Dermis microvascular lymphatic vessel endothelial cell (primary cell): ENCODE data around the gene PSRC1. TPM values are rescaled to one million over a fixed set of nuclear protein-coding genes. Genes with fewer than 3 reads are reported as not detected.

Experiments
- DNase-seq, 2 donors: peaks; one replicate each; pipeline versions ENCODE4 v3.0.0 to v3.0.0-alpha.2; 2010; ENCODE audit warnings: low read depth in 2 of 2
- total RNA-seq: library from RNA; depleted of rRNA; stranded (reverse); fragments of >200 nt; gene quantifications from 2 replicates; pipeline ENCODE4 v1.2.1, GENCODE V29; 2014

PSRC1 gene
- total RNA-seq, 1 donor from 2014 or later, result 4.5 TPM

- no peak for DNase-seq
These were observed 10.7 kb downstream of the PSRC1 start for GRCh38 chr1:109272021-109272799.

- no peak for DNase-seq
These were observed 11.5 kb downstream of the PSRC1 start for GRCh38 chr1:109271458-109271857.

- DNase-seq, result no peak
These were observed 12.2 kb downstream of the PSRC1 start for GRCh38 chr1:109270623-109271317.

- no peak for DNase-seq
These were observed 12.8 kb downstream of the PSRC1 start for GRCh38 chr1:109269981-109270622.

GRCh38 chr1:109269212-109269980 is 13.5 kb downstream of the PSRC1 start:
- no peak for DNase-seq

- DNase-seq, result no peak
These were observed 14.3 kb downstream of the PSRC1 start for GRCh38 chr1:109268431-109269211.

- DNase-seq, result no peak
These were observed 15.1 kb downstream of the PSRC1 start for GRCh38 chr1:109267743-109268300.

GRCh38 chr1:109266965-109267364 is 16.0 kb downstream of the PSRC1 start:
- no peak for DNase-seq

- DNase-seq, result no peak
These were observed 17.1 kb downstream of the PSRC1 start for GRCh38 chr1:109265741-109266330.

- no peak for DNase-seq
These were observed 17.9 kb downstream of the PSRC1 start for GRCh38 chr1:109265016-109265415.

GRCh38 chr1:109264379-109264755 is 18.6 kb downstream of the PSRC1 start:
- no peak for DNase-seq

GRCh38 chr1:109263597-109264378 is 19.2 kb downstream of the PSRC1 start:
- DNase-seq, result peak; percentile 90 to 91

GRCh38 chr1:109263234-109263596 is 19.7 kb downstream of the PSRC1 start:
- no peak for DNase-seq

GRCh38 chr1:109262231-109263055 is 20.5 kb downstream of the PSRC1 start:
- DNase-seq, result no peak

- DNase-seq, result no peak
These were observed 21.4 kb downstream of the PSRC1 start for GRCh38 chr1:109261578-109261977.

GRCh38 chr1:109261006-109261405 is 21.9 kb downstream of the PSRC1 start:
- DNase-seq, result no peak

GRCh38 chr1:109259674-109260557 is 23.0 kb downstream of the PSRC1 start:
- DNase-seq, result no peak
